ENCODE results near the gene COPZ2.
A peak's percentile ranks its signal among the peaks of the same experiment; 100 is the strongest.

Gene COPZ2

GRCh38 chr17:47982645-47983390 is 54.8 kb downstream of the COPZ2 start:
- peak in 1 of 2 experiments; percentile 16 for DNase-seq

- DNase-seq: no peak
Observed at GRCh38 chr17:47982091-47982617, 55.4 kb downstream of the COPZ2 start.

- no peak for DNase-seq
Observed at GRCh38 chr17:47981462-47981861, 56.1 kb downstream of the COPZ2 start.

- peak; percentile 54 to 83 for DNase-seq
Observed at GRCh38 chr17:47980541-47980940, 57.1 kb downstream of the COPZ2 start.

- peak; percentile 19 to 73 for DNase-seq
Observed at GRCh38 chr17:47978324-47978723, 59.3 kb downstream of the COPZ2 start.
